Measurements from ENCODE around the gene KCNAB2.

DNA sequence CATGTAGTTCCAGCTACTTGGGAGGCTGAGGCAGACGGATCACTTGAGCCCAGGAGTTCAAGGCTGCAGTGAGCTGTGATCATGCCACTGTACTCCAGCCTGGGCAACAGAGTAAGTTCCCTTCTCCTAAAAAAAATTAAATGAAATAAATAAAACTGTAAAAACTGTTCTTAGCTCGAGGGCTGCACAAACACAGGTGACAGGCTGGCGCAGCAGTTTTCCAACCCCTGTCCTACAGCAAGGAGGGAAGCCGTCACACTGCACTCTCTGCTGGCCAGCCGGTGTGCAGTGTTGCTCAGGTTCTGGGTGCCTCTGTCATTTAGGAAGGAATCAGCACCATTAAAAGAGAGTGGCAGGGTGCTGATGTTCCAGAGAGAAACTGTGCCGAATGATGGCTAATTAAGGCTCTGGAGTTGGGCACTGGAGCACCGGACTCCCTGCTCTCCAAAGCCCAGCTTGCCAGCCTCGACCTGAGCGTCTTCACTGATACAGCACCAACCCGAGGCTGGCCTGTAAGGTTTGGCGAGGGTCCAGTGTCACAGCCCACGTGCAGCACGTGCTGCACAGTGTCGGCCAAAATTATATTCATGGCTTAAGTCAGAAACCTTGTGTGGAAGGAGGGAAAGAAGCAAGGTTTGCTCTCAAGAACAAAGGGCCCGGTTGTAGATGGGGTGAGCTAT lies 26.4 kb upstream of the KCNAB2 start:
- no peak for TF ChIP-seq POLR2AphosphoS5 (IDR thresholded peaks at IDR 0.05; ENCODE audit: low read depth, low read length)
- TF ChIP-seq, protein P1, sequence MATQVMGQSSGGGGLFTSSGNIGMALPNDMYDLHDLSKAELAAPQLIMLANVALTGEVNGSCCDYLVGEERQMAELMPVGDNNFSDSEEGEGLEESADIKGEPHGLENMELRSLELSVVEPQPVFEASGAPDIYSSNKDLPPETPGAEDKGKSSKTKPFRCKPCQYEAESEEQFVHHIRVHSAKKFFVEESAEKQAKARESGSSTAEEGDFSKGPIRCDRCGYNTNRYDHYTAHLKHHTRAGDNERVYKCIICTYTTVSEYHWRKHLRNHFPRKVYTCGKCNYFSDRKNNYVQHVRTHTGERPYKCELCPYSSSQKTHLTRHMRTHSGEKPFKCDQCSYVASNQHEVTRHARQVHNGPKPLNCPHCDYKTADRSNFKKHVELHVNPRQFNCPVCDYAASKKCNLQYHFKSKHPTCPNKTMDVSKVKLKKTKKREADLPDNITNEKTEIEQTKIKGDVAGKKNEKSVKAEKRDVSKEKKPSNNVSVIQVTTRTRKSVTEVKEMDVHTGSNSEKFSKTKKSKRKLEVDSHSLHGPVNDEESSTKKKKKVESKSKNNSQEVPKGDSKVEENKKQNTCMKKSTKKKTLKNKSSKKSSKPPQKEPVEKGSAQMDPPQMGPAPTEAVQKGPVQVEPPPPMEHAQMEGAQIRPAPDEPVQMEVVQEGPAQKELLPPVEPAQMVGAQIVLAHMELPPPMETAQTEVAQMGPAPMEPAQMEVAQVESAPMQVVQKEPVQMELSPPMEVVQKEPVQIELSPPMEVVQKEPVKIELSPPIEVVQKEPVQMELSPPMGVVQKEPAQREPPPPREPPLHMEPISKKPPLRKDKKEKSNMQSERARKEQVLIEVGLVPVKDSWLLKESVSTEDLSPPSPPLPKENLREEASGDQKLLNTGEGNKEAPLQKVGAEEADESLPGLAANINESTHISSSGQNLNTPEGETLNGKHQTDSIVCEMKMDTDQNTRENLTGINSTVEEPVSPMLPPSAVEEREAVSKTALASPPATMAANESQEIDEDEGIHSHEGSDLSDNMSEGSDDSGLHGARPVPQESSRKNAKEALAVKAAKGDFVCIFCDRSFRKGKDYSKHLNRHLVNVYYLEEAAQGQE (IDR thresholded peaks at IDR 0.05; ENCODE audit: insufficient read depth in 1 of 2, low read depth in 2 of 2, low read length in 2 of 2) = no peak
- TF ChIP-seq TAF1 (IDR thresholded peaks at IDR 0.05; ENCODE audit: borderline replicate concordance, insufficient read depth, low read length) = no peak
- no peak for TF ChIP-seq SIN3A (IDR thresholded peaks at IDR 0.05; ENCODE audit: borderline replicate concordance, insufficient read depth, low read length)
- TF ChIP-seq FOXP2 (optimal IDR thresholded peaks at IDR 0.05; ENCODE audit: borderline replicate concordance, extremely low read depth, extremely low read length, insufficient read depth) = no peak

Data from PFSK-1 (cell line).